GM21526 (cell line): ENCODE data around the gene BBS9.
A peak's percentile ranks its signal among the peaks of the same experiment; 100 is the strongest.

ENCODE experiments used
- ATAC-seq: cut with Tn5 transposase; IDR thresholded peaks from one replicate; pipeline ENCODE4 v1.9.1; 2021; ENCODE audit warnings: moderate library complexity; ENCODE audit not compliant: unreplicated experiment, low FRiP score

The BBS9 gene

DNA sequence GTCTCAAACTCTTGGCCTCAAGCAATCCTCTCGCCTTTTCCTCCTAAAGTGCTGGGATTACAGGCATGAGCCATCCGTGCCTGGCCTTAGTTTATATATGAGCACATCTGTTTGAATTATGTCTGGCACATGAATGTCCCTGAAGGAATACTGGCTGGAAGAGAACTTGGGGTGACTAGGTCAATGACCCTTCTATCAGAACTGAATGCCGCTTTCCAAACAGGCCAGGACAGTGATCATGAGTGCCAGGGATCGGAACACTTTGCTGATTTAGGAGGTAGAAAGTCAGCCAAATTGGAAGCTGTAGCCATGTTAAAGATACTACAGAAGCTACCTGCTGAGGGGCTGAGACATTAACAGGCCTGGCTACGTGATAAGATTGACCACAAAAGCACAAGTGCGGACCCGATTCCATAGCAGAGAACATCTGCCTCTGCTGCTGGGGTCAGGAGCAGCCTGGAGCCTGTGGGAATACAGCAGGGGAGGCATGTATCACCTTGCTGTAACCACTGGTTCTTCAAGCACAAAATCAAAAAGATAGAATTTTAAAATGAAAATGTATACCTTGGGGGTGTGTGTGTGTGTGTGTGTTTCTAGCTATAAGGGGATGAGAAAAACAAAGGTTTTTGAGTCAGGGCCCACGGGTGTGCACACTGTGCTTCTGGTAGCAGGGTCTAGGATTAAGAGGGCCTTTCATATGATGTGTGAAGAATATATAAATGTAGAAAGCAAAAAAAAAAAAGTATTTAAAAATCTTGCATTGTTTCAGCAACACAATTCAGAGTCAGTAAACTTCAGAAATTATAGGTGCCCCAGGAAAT is 293.7 kb downstream of the BBS9 start:
- ATAC-seq: peak; percentile 58

DNA sequence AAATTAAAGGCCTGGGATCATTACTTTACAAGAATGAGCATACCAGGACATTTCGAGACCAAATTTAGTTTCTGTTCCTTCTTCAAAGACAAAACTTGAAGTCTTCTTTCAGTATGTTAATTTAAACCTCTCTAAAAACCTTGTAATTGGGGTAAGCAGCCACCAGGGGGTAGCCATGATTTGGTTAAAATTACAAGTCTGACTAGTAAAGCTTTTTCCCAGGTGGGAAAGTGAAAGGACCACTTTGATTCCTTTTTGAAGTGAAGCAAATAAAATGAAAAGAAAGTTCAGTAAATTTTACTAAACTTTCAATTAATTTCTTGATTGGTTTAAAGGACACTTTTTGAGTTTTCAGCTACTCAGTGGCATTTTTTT is 294.3 kb downstream of the BBS9 start:
- ATAC-seq: peak; percentile 91

DNA sequence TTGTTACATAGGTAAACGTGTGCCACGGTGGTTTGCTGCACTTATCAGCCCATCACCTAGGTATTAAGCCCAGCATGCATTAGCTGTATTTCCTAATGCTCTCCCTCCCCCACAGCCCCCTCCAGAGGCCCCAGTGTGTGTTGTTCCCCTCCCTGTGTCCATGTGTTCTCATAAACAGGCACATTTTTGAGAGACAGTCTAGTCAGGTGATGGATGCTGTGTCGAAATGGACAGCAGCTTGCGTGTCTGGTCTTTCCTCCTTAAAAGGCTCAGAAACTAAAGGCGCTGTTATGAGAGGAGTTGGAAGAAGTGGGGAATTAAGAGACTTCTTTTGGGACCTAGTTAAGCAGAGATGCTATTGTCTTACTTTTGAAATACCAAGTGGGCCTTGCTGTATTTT is 296.0 kb downstream of the BBS9 start:
- no peak for ATAC-seq

DNA sequence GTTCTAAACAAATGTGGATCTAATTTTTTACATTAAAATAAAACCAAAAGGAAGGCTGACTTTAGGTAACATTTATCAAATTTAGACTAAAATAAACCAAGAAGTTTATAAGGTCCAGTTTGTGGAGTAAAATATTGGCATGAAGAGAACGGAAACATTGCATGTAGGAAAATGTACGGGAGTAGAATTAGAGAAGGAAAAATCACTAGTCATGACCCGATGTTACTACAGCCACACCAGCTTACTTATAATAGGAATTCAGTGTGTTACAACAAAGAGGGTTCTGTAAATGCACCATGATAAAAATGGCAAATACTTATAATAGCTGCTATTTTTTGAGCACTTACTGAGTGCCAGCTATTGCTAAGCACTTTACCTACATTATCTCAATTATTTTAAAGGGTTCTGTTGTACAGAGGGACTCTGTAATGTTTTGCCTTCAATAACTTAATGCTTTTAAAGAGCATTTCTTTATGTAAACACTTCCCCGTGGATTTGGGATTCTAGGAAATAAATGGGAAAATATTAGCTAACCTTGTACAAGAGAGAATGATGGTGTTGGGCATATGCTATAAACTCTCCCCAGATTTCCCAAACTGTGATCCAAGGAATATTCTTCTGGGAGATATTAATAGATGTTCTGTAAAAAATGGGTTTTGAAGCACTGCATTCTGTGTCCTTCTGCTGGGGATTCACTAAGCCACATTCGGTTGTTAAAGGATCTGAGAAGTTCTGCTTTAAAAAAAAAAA is 296.7 kb downstream of the BBS9 start:
- ATAC-seq: no peak

DNA sequence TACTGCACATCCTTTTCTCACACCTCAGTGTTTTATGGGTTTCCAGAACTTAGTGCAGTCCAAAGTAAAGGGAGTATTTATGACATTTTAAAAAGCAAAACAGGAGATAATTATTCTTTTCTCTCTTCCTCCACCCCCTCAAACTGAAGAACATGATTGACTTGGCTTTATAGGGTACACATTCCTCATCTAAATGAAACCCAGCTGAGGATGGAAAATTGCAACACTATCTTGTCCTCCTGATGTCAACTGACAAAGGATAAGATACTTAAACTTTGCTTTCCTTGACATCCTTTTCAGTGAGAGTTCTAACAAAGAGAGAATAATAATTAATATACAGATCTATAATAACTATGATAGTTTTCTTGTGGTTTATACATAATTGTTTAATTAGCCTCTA is 299.1 kb downstream of the BBS9 start:
- ATAC-seq: no peak

DNA sequence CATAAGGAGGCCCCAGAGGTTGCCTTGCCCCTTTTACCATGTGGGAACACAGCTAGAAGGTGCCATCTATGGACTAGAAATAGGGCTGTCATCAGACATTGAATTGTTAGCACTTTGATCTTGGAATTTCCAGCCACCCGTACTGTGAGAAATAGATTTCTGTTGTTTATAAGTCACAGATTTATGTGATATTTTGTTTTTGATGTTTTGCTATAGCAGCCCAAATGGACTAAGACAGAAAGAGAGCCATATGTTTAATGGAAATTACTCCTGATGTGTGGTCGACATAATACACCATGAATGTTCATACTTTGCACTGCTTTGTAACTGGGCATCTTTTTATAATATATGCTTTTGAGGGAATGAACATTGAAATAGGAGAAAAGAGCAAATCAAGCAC is 302.2 kb downstream of the BBS9 start:
- ATAC-seq: no peak

DNA sequence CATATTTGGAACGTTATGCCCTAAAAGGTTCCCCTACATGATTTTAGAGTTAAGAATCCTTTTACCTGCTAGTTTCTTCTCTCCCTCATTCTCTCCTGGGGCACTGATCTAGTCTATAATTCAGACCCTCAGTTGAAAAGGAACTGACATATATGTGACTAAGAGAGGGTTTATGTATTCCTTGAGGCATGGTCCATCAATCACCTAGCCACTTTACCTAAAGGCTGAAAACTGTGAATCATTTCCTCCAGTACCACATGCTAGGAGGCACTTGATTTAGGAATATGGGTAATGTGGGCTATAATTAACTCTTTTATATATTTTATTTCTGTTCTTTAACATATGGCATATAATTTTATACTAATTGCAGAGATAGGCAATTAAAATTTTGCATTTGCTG is 303.5 kb downstream of the BBS9 start:
- no peak for ATAC-seq

DNA sequence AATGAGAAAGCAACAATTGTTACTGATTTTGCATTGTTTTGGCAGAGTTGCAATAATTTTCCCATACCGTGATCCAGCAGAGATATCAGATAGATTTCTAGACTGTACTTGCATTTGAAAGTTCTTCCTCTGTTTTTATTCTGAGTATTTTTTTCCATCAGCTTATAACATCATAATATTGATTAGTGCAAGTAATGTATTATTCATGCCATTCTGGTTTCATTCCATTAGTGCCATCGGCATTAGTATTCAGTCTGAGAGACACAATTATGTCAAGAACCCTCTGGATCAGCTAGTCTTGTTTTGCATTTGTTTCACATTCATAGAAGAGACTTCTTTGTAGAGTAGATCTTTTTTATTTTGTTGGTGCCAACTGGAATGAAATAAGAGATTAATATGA is 304.0 kb downstream of the BBS9 start:
- ATAC-seq: no peak

DNA sequence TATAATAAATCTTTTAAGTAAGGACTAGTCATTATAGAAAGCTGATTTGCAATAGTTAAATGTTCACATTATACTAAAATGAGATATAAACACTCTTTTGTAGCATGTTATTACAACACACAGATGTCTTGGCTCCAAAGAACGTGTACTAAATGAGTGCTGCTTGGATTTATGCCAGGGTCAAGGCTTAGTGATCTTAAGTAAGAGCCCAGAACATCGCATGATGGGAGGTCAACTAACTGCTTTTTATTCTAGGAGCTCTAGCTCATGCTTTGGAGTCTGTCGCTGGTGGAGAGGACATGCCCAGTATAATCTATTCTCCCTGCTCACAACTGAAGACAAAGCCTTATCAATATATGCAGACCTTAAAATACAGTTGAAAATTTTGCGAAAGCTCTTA is 315.1 kb downstream of the BBS9 start:
- no peak for ATAC-seq

DNA sequence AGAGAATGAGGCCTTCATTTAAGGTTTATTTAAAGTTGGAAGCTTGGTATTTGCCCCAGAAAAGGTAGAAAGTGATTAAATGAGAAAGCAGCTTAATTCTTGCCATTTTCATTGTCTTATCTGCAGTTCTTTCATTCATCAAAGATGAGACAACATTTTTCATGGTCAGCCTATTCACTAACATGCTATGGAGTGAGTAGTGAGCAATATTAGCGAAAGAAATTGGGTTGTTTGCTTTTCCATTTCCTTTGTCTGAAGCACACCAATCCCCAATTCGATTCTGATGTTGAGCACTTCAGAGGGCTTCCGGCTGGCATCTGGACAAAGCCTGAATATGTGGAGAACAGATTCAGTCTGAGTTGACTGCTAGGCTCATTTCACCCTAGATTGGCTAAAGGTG is 317.2 kb downstream of the BBS9 start:
- ATAC-seq: no peak

DNA sequence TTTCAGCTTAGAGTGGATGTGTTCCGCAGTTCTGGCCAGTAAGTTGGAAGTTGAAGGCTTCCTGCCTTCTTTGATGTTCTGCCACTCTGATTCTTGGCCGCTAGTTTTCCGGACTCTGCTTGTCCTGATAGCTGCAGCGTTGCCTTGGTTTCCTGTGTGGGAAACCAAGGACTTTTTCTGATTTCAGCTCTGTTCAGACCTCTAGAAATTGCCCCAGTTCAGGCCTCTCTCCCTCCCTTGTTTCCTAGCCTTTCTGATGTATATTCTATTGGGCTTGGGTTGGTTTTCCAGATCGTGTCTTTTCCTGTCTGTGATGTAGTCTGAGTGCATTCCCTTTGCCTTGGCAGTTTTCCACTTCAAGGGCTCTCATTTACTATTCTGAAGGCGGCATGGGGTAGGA is 318.7 kb downstream of the BBS9 start:
- no peak for ATAC-seq

DNA sequence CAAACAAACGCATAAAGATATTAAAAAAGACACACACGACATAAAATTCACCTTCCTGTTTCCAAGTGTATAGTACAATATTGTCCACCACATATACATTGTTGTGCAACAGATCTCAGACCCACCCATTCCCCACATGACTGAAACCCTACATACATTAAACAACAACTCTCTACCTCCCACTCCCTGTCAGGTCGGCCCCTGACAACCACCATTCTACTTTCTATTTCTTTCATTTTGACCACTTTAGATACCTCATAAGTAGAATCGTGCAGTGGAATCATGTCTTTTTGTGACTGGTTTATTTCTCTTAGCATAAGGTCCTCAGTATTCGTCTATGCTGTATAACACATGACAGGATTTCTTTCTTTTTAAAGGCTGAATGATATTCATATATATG is 320.5 kb downstream of the BBS9 start:
- no peak for ATAC-seq

DNA sequence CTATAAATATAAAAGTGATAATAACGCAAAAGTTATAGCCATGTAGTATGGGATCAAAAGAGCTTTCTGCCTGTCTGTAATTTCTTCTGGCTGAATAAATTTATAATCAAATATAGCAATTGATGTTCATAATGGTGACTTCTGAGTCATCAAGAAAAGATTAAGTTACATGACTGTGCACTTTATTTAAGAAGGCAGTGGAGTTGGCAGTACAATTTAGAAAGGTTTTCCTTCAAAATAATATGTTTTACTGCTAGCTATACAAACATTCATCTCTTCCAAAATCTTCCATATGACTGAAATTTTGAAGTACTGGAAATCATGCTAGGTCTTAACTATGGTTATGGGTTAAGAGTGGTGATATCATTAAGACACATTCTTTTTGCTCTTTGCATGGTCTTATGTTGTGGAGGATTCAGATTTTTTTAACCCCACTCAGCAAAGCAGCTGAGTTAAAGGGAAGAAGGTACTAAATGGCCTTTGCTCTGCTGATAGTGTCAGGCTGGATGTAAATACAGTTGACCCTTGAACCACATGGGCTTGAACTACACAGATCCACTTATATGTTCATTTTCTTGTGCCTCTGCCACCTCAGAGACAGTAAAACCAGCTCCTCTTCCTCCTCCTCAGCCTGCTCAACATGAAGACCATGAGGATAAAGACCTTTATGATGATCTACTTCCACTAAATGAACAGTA is 323.6 kb downstream of the BBS9 start:
- no peak for ATAC-seq

DNA sequence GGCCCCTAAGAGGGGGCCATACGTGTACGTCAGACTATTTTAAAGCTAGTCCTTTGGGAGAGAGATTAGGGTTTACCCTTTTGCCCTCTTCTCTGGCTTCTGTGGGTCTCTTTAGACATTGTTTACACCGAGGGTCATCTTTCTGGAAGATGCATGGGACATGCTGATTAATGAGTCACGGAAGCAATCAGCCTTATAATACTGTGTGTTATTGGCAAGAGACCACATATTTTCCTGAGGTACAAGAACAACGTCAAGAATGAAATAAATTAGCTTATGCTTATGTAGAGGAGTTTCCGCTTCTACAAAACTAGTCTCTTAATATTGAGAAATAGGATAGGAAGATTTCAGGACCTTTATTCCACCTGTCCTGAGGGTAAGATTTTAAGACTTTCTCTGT is 327.7 kb downstream of the BBS9 start:
- ATAC-seq: no peak

DNA sequence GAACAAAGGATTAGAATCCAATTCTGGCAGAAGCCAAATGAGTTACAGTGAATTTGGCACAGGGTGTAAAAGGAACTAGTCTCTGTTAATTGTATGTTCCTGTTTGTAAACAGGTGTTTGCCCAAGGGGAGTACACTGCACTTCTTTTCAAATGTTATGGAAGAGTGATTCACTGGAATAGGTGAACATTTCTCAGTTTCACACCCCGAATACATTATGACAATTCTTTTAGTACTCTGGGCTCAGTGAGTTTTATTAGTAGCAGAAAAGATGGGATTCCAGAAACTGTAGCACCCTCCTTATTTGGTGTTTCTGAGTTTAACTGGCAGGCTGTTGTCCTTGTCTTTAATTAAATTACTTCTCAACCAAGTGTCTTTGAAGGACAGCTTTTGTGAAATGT is 329.2 kb downstream of the BBS9 start:
- ATAC-seq: no peak

DNA sequence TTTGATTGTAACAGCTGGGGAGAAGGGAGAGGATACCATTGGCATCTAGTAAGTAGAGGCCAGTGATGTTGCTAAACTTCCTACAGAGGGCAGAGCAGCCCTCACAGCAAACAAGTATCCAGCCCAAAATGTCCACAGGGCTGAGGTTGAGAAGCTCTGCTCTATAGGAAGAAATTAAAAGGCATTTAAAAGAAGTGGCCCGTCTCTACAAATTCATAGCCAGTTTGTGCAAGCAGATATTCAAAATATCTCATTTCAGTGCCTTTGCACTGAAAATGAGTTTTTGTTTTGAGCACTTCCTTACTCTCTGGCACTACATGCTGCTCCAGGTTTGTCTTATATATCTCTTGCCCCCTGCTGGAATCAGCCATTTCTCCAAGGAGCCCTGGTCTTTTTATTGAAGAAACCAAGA is 330.0 kb downstream of the BBS9 start:
- ATAC-seq: no peak

DNA sequence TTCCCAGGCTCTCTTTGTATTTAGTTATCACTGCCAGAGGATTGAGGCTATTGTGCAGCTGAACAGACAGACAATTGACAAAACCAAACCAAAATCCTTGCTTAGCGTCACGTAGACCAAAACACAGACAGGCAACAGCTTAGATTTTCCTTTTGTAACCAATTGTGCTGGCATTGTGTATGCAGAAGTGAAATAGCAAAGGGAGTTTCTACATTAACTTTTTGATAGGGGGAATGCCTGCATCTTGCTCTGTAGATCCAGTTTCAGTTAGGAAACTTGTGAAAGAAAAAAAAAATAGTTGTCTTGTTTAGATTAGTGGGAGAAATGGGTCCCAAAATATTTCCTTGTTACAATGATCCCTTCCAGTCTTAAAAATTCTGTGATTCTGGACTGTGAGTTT is 333.8 kb downstream of the BBS9 start:
- no peak for ATAC-seq

DNA sequence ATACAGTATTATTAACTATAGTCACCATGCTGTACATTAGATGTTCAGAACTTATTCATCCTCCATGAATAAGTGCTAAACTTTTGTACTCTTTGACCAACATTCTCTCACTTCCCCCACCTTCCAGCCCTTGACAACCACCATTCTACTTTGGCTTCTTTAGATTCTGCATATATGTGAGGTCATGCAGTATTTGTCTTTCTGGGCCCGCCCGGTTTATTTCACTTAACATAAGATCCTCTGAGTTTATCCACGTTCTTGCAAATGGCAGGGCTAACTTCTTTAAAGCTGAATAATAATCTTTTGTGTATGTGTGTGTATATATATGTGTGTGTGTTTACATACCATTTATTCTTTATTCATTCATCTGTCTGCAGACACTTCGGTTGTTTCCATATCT is 336.8 kb downstream of the BBS9 start:
- no peak for ATAC-seq

DNA sequence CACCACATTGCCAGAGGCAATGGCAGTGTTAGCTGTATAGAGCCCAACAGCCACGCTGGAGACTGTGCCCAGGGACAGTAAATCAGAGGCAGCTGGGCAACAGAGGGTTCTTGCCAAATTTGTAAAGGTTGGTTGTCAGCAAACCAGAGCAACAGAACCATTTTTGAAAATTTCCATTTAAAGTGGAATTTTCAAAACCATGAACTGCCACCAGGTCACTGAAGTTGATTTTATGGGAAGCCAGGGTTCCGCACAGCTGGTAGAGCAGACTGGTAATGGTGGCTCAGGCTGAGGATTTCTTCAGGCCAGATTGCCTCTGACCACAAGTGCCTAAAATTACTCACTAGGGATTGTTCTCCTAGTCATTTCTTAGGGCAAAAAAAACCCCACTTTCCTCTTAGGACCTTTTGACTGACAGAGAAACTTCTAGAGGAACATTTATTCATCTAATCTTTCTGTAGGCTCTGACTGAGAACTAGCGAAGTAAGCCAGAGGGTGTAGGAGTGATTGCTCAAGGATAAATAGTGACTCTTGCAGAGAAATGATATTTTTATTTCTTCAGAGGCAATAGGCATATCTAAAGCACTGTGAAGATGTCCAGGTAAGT is 342.4 kb downstream of the BBS9 start:
- no peak for ATAC-seq

DNA sequence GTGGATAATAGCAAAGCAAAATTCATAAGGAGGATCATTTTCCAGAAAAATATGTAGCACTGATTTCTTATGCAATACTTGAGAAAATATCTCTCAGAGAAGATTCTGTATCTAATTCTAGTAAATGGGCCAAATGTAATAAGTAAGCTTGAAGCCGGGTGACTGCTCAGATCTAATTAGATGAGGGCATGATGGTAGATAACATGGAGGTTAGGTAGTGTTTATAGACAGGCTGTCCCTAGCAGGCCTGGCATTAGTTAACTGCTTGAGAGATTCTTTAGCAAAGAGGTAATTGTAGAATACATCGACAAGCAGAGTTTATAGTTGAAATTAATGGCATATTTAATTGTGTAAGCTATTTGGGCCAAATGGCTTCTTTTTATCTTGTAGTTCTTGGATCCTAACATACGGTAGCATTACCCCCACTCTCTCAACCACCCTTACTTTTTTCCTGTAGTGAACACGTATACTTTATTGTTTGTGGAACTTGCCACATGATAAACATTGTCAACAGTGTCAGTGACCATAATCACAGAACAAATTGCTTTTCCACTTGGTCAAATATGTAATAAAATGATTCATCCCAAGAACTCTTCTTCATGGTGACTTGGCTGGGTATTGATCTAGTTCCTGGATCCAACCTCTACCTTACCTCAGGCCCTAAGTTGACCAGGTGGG is 343.1 kb downstream of the BBS9 start:
- ATAC-seq: no peak
